Measurements from ENCODE around the gene CDH2.

CDH2 gene

GRCh38 chr18:28147674-28148171 is 29.2 kb downstream of the CDH2 start:
- Histone ChIP-seq H3K9ac (ENCODE audit: insufficient read length, low read depth) (no peak overlapping the region), H3K9me3 (ENCODE audit: insufficient read depth, low read length) (no peaks in the 10 kb centered on the region), H3K4me1 (ENCODE audit: insufficient read depth, insufficient read length) (no peaks in the 10 kb centered on the region), H3K4me3 (ENCODE audit: insufficient read length, low read depth) (no peak overlapping the region), H3K36me3 (ENCODE audit: insufficient read depth, insufficient read length, low read length) (no peaks in the 10 kb centered on the region), H3K27me3 (ENCODE audit: insufficient read depth, insufficient read length) (no peaks in the 10 kb centered on the region)
- TF ChIP-seq ZNF274 (IDR thresholded peaks at IDR 0.05; ENCODE audit: low read depth, low read length) (no peak), SUZ12 (IDR thresholded peaks at IDR 0.05; ENCODE audit: extremely low read depth, insufficient read depth, insufficient read length) (no peak), YY1 (IDR thresholded peaks at IDR 0.05; ENCODE audit: insufficient read depth, insufficient read length) (no peak)
- no peak for DNase-seq (ENCODE audit: low read depth, low spot score)

GRCh38 chr18:28143725-28144124 is 33.2 kb downstream of the CDH2 start:
- DNase-seq (ENCODE audit: low read depth, low spot score): no peak
- no peak overlapping the region for H3K4me3 ChIP-seq (ENCODE audit: insufficient read length, low read depth)
- no peak for TF ChIP-seq YY1 (IDR thresholded peaks at IDR 0.05; ENCODE audit: insufficient read depth, insufficient read length)
- TF ChIP-seq ZNF274 (IDR thresholded peaks at IDR 0.05; ENCODE audit: low read depth, low read length): no peak
- no peak for TF ChIP-seq SUZ12 (IDR thresholded peaks at IDR 0.05; ENCODE audit: extremely low read depth, insufficient read depth, insufficient read length)
- no peaks in the 10 kb centered on the region for H3K4me1 ChIP-seq (ENCODE audit: insufficient read depth, insufficient read length)
- H3K9ac ChIP-seq (ENCODE audit: insufficient read length, low read depth): no peak overlapping the region
- no peaks in the 10 kb centered on the region for H3K36me3 ChIP-seq (ENCODE audit: insufficient read depth, insufficient read length, low read length)
- no peaks in the 10 kb centered on the region for H3K9me3 ChIP-seq (ENCODE audit: insufficient read depth, low read length)
- H3K27me3 ChIP-seq (ENCODE audit: insufficient read depth, insufficient read length): no peaks in the 10 kb centered on the region

GRCh38 chr18:28138816-28139215 is 38.1 kb downstream of the CDH2 start:
- Histone ChIP-seq H3K9ac (ENCODE audit: insufficient read length, low read depth) (no peak overlapping the region), H3K27me3 (ENCODE audit: insufficient read depth, insufficient read length) (no peaks in the 10 kb centered on the region), H3K4me3 (ENCODE audit: insufficient read length, low read depth) (no peak overlapping the region), H3K36me3 (ENCODE audit: insufficient read depth, insufficient read length, low read length) (no peaks in the 10 kb centered on the region), H3K9me3 (ENCODE audit: insufficient read depth, low read length) (no peaks in the 10 kb centered on the region), H3K4me1 (ENCODE audit: insufficient read depth, insufficient read length) (no peaks in the 10 kb centered on the region)
- TF ChIP-seq ZNF274 (IDR thresholded peaks at IDR 0.05; ENCODE audit: low read depth, low read length) (no peak), YY1 (IDR thresholded peaks at IDR 0.05; ENCODE audit: insufficient read depth, insufficient read length) (no peak)
- DNase-seq (ENCODE audit: low read depth, low spot score): no peak

- TF ChIP-seq YY1 (IDR thresholded peaks at IDR 0.05; ENCODE audit: insufficient read depth, insufficient read length): no peak
- no peak for TF ChIP-seq ZNF274 (IDR thresholded peaks at IDR 0.05; ENCODE audit: low read depth, low read length)
- no peak for TF ChIP-seq SUZ12 (IDR thresholded peaks at IDR 0.05; ENCODE audit: extremely low read depth, insufficient read depth, insufficient read length)
- H3K4me1 ChIP-seq (ENCODE audit: insufficient read depth, insufficient read length): no peaks in the 10 kb centered on the region
- H3K9me3 ChIP-seq (ENCODE audit: insufficient read depth, low read length): no peaks in the 10 kb centered on the region
- DNase-seq (ENCODE audit: low read depth, low spot score): no peak
- H3K9ac ChIP-seq (ENCODE audit: insufficient read length, low read depth): no peak overlapping the region
- H3K4me3 ChIP-seq (ENCODE audit: insufficient read length, low read depth): no peak overlapping the region
- no peaks in the 10 kb centered on the region for H3K27me3 ChIP-seq (ENCODE audit: insufficient read depth, insufficient read length)
- no peaks in the 10 kb centered on the region for H3K36me3 ChIP-seq (ENCODE audit: insufficient read depth, insufficient read length, low read length)
Measured at GRCh38 chr18:28136071-28136470, 40.9 kb downstream of the CDH2 start.

GRCh38 chr18:28134774-28135173 is 42.2 kb downstream of the CDH2 start:
- Histone ChIP-seq H3K9me3 (ENCODE audit: insufficient read depth, low read length) (no peaks in the 10 kb centered on the region), H3K27me3 (ENCODE audit: insufficient read depth, insufficient read length) (no peaks in the 10 kb centered on the region), H3K4me3 (ENCODE audit: insufficient read length, low read depth) (no peak overlapping the region), H3K36me3 (ENCODE audit: insufficient read depth, insufficient read length, low read length) (no peaks in the 10 kb centered on the region), H3K9ac (ENCODE audit: insufficient read length, low read depth) (no peak overlapping the region), H3K4me1 (ENCODE audit: insufficient read depth, insufficient read length) (no peaks in the 10 kb centered on the region)
- TF ChIP-seq YY1 (IDR thresholded peaks at IDR 0.05; ENCODE audit: insufficient read depth, insufficient read length): no peak
- no peak for TF ChIP-seq ZNF274 (IDR thresholded peaks at IDR 0.05; ENCODE audit: low read depth, low read length)
- no peak for TF ChIP-seq SUZ12 (IDR thresholded peaks at IDR 0.05; ENCODE audit: extremely low read depth, insufficient read depth, insufficient read length)
- no peak for DNase-seq (ENCODE audit: low read depth, low spot score)

- H3K4me1 ChIP-seq (ENCODE audit: insufficient read depth, insufficient read length): no peaks in the 10 kb centered on the region
- no peaks in the 10 kb centered on the region for H3K9me3 ChIP-seq (ENCODE audit: insufficient read depth, low read length)
- H3K9ac ChIP-seq (ENCODE audit: insufficient read length, low read depth): no peak overlapping the region
- TF ChIP-seq ZNF274 (IDR thresholded peaks at IDR 0.05; ENCODE audit: low read depth, low read length) (no peak), YY1 (IDR thresholded peaks at IDR 0.05; ENCODE audit: insufficient read depth, insufficient read length) (no peak), SUZ12 (IDR thresholded peaks at IDR 0.05; ENCODE audit: extremely low read depth, insufficient read depth, insufficient read length) (no peak)
- no peaks in the 10 kb centered on the region for H3K36me3 ChIP-seq (ENCODE audit: insufficient read depth, insufficient read length, low read length)
- no peaks in the 10 kb centered on the region for H3K27me3 ChIP-seq (ENCODE audit: insufficient read depth, insufficient read length)
- no peak for DNase-seq (ENCODE audit: low read depth, low spot score)
- H3K4me3 ChIP-seq (ENCODE audit: insufficient read length, low read depth): no peak overlapping the region
Measured at GRCh38 chr18:28132084-28132483, 44.8 kb downstream of the CDH2 start.

GRCh38 chr18:28128659-28128980 is 48.3 kb downstream of the CDH2 start:
- H3K9ac ChIP-seq (ENCODE audit: insufficient read length, low read depth): no peak overlapping the region
- no peaks in the 10 kb centered on the region for H3K4me1 ChIP-seq (ENCODE audit: insufficient read depth, insufficient read length)
- H3K4me3 ChIP-seq (ENCODE audit: insufficient read length, low read depth): no peak overlapping the region
- H3K36me3 ChIP-seq (ENCODE audit: insufficient read depth, insufficient read length, low read length): no peaks in the 10 kb centered on the region
- H3K27me3 ChIP-seq (ENCODE audit: insufficient read depth, insufficient read length): no peaks in the 10 kb centered on the region
- DNase-seq (ENCODE audit: low read depth, low spot score): no peak
- TF ChIP-seq YY1 (IDR thresholded peaks at IDR 0.05; ENCODE audit: insufficient read depth, insufficient read length) (no peak), SUZ12 (IDR thresholded peaks at IDR 0.05; ENCODE audit: extremely low read depth, insufficient read depth, insufficient read length) (no peak), ZNF274 (IDR thresholded peaks at IDR 0.05; ENCODE audit: low read depth, low read length) (no peak)
- no peaks in the 10 kb centered on the region for H3K9me3 ChIP-seq (ENCODE audit: insufficient read depth, low read length)

All from NT2/D1 (cell line).